Motor neuron (in vitro differentiated cells): Measurements from ENCODE around the gene PICALM. TPM values are rescaled to one million over a fixed set of nuclear protein-coding genes. Genes with fewer than 3 reads are reported as not detected.

Experiments
- ATAC-seq, 8 experiments: fragments of 200-7000 bp; cut with Tn5 transposase; replicated peaks in 6 of 8; 2 replicates each; pipeline ENCODE4 v1.8.0; 2021; ENCODE audit warnings: mild to moderate bottlenecking in 8 of 8, moderate library complexity in 8 of 8
- H3K27ac ChIP-seq, 2 donors: fragments of 250-450 bp; sonication (Bioruptor Pico); 2 replicates each; pipeline ENCODE4 v1.9.0; 2021; ENCODE audit warnings: antibody characterized with exemption in 2 of 2, mild to moderate bottlenecking in 2 of 2, moderate library complexity in 1 of 2
- H3K4me1 ChIP-seq, 2 donors: fragments of 250-450 bp; sonication (Bioruptor Pico); replicated peaks in 1 of 2; 2 replicates each; pipeline ENCODE4 v1.6.1; 2021; ENCODE audit warnings: antibody characterized with exemption in 2 of 2, mild to moderate bottlenecking in 2 of 2, moderate library complexity in 1 of 2
- H3K4me3 ChIP-seq, 5 donors: fragments of 250-450 bp; sonication (Bioruptor Pico); 2 replicates each; pipeline ENCODE4 v1.9.0; 2021; ENCODE audit warnings: antibody characterized with exemption in 5 of 5, mild to moderate bottlenecking in 5 of 5, moderate library complexity in 4 of 5
- WGBS, 10 experiments: fragments of 450-650 bp; shearing (Covaris generic); methylation state at CpG; one replicate each; pipeline ENCODE4 v1.0.0; 2022; 5-methylcytosine and 5-hydroxymethylcytosine counted together
- in situ Hi-C, 9 experiments: fragments of 400-800 bp; cut with MboI; loops; one replicate each; pipeline ENCODE4 v1.15.0; 2021; ENCODE audit warnings: low sequenced_read_pairs in 9 of 9, low pct_unique_long_range_greater_than_20kb in 2 of 9; ENCODE audit not compliant: unreplicated experiment in 9 of 9
- total RNA-seq, 8 experiments: library from RNA; unstranded; fragments of 300-600 nt; gene quantifications; 2 replicates each; pipeline versions ENCODE4 v1.2.3 to v1.2.4, GENCODE V29; 2022

Gene PICALM
- total RNA-seq, 8 experiments from 2014 or later = 97.8 to 210 (median 121) TPM

DNA sequence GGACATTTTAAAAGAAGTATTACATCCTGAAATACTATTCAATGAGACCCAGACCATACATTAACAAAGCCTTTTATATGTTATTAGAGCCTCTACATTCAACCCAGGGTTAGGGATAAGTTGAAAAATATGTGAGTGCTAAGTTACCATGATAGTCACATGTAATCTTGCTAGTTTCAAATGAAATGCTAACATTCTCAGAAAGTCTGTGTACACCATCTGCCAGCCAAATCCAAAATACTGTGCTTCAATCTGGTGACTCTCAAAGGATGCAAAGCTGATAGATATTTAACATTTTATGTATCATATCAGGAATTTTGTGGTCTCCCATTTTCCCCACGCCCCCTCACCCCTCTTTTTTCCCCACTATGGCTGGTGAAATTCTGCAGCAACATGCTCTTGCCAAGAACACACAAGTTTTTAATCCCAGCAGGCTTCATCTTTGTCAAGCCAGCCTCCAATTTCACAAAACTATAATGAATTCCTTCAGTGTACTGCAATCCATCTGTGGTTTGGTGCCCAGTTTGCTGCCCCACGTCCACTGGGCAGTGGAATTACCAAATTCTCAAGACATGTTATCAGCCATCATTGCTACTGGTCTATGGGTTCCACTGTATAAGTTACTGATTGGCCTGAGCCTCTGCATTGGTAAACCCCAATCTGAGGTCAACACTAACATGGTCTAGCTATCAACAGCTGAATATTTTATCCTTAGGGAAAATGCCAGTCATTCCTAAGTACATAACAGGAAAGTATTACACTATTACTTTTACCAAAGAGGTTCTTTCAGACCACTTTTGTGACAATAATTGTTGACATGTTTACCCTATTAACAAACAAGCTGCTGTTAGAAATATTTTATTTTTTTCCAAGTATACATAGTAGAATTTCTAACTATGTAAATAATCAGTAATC lies 1.5 kb upstream of the PICALM start:
- WGBS, 10 experiments = 0 to 100% (median 52%) methylated on average over 1 to 2 of the region's 2 CpGs; no CpG with 5 or more reads in 4 of the 10 experiments
- in situ Hi-C loops = no loop called here
- Histone ChIP-seq H3K27ac (peak overlapping the region in 1 of 2 donors; percentile 79), H3K4me1 (peaks cover 6 to 11% of the 10 kb centered on the region in 2 donors), H3K4me3 (no peak overlapping the region)
- no peak for ATAC-seq

DNA sequence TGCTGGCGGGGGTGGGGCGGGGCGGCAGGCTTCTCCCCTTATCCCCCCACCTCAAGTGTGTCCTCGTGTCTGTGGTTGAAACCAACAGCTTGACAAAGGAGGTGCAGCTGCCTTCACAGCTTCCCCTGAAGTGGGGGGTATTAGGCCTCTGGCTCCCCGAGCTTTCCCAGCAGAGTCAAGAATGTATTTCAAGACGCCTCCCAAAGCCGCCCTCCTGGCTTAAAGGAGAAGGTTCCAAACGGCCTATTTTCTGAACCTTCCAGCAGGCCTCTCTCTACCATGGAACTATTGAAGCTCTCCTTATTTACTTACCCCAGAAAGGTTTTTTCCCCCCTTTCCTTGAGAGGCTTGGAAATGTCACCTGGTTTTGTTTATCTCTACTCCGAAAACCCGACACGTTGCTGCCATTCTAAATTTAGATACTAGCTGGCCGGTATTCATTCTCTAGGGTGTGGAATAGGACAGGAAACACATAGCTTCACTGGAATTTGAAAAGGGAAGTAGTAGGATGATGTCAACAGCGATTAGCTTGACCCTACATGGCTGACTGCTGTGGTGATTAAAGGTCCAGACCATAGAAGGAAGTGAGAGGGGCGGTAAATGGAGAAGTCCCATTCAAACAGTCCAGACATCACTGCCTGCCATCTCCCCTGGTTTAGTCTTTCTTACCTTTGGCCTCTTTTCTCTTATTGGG lies 671 bp upstream of the PICALM start:
- in situ Hi-C loops = no loop called here
- Histone ChIP-seq H3K4me1 (peaks cover 6 to 11% of the 10 kb centered on the region in 2 donors), H3K27ac (peak overlapping the region; percentile 40 to 79), H3K4me3 (peak overlapping the region; percentile 13 to 79 (median 53))
- WGBS, 10 experiments = 0 to 41% (median 30%) methylated on average over 1 to 8 of the region's 14 CpGs; no CpG with 5 or more reads in 2 of the 10 experiments
- ATAC-seq = peak; percentile 2 to 59 (median 18)

DNA sequence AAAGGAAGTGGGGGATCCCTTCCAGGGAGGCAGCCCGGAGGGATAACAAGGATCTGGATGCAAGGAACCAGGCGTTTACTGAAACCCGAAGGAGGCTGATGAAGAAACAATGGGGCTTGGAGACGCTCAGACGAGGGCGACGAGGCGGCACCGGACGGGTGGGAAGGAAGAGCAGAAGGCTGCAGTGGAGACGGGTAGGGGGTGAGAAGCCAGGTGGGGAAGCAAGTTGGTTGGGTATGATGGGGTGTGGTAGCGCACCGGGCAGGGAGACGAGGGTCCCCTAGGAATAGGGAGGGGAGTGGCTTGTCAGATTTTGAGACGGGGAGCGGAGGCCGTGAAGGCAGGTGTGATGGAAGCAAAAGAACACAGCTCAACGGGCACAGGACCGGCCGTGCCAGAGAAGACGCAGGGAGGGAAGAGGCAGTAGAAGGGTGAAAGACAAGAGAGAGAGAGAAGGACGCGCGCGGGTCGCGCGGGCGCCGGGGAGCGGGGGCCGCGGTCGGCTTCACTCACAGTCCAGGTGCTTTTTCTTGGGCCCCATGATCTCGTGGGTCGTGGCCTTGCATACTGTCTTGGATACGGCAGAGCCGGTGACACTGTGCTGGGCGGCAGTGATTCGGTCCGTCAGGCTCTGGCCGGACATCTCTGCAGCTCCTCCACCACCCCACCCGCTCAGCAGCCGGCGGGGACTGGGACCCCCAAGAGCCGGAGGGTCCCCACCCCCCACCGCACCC lies 579 bp downstream of the PICALM start:
- in situ Hi-C loops = no loop called here
- WGBS, 10 experiments = 0 to 1% (median 0%) methylated on average over 1 to 12 of the region's 47 CpGs; no CpG with 5 or more reads in 4 of the 10 experiments
- ATAC-seq = peak; percentile 2 to 34 (median 4)
- Histone ChIP-seq H3K4me1 (peaks cover 6 to 11% of the 10 kb centered on the region in 2 donors), H3K4me3 (peak overlapping the region; percentile 53 to 79 (median 75)), H3K27ac (peak overlapping the region; percentile 81 to 88)

DNA sequence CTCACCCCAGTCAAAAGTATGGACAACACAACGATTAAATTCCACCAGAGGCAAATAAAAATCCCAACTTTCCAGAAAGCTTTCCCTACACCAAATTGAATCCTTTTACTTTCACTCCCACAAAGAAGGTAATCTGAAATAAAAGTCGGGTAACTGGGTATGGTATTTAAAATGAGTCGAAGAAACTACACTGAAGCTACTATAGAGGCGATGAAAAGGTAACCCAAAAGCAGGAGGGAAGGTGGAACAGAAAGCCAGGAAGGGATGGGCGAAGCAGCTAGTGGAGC lies 1.1 kb downstream of the PICALM start:
- WGBS, 10 experiments = 0 to 20% (median 0%) methylated on average over 1 to 4 of the region's 5 CpGs; no CpG with 5 or more reads in 1 of the 10 experiments
- Histone ChIP-seq H3K27ac (peak overlapping the region; percentile 81 to 88), H3K4me3 (peak overlapping the region; percentile 53 to 79 (median 75)), H3K4me1 (peaks cover 6 to 11% of the 10 kb centered on the region in 2 donors)
- no peak for ATAC-seq
- in situ Hi-C loops = no loop called here

DNA sequence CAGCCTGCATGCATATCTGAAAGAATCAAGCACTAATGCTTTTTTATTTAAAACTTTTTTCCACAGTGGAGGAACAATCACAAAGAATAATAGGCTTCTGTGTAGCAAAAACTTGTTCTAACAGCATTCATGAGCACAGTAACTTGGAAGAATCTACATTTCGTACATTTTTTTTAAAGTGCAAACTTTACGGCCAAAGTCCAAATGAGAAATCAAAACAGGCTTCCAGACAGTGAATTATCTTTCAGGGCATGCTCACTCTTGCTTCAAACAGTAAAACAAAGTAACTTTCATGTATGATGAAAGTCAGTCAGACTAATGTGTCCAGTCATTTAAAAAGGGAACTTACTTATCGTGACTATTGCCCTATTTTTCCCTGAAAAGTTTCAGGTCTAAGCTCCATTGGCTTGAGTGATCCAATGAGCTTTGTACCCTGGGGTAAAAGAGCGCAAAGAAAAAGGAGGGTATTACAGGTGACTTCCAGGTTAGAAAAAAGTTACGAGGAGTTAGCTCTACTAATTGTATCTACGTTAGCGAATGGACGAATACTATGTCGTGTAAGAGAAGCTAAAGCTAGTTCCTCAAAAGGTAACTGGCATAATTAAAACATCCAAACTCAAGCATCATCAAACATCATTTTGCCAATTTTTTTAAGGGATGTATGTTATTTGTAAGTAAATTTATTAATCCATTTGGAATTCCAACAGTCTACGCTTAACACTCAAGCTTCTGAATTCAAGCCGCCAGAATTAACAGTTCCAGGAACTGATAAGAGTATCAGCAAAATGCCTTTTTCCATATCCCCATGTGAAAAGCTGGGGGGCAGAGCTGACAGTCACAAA lies 1.7 kb downstream of the PICALM start:
- peaks cover 6 to 11% of the 10 kb centered on the region in 2 donors for H3K4me1 ChIP-seq
- no peak for ATAC-seq
- peak overlapping the region in 1 of 2 donors; percentile 88 for H3K27ac ChIP-seq
- 0 to 5% (median 0%) methylated on average over 1 to 11 of the region's 11 CpGs for WGBS, 10 experiments
- in situ Hi-C loops = no loop called here
- H3K4me3 ChIP-seq = peak overlapping the region; percentile 53 to 79 (median 75)

DNA sequence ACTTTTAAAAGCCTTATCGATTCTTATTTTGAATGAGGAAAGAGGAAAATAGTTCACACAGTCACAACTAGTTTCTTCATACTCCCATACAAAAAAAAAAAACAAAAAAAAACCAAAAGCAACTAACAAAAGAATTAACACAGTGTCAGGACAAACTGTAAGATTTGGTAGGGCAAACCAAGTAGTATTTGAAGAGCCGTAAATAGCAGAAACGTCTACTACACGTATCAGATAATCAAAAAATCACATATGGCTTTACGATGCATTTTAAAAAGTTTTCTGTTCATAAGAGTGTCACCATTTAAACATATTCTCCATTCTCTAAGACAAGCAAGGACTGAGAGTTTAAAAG lies 2.3 kb downstream of the PICALM start:
- H3K27ac ChIP-seq = no peak overlapping the region
- 0 to 20% (median 5%) methylated on average over 1 to 5 of the region's 5 CpGs for WGBS, 10 experiments
- in situ Hi-C loops = no loop called here
- no peak for ATAC-seq
- peak overlapping the region; percentile 53 to 79 (median 75) for H3K4me3 ChIP-seq
- H3K4me1 ChIP-seq = peaks cover 6 to 11% of the 10 kb centered on the region in 2 donors

DNA sequence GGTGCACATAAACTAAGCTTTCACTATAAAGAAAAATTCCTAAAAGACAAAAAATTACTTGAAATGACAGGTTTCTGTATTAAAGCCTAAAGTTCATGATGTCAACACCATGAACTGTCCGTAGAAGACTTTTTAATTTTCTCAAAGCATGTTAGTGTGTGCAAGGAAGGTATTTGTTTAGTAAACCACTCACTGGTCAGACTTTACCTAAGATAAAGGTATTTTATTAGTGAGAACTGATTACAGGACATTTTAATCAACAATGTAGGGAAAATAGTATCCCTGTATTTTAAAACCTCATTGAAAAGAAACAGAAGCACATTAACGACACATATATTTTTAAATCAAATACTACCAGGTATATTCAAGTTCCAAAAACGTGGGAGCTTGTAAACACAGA lies 2.9 kb downstream of the PICALM start:
- in situ Hi-C loops = no loop called here
- WGBS, 10 experiments = 0 to 53% (median 22%) methylated on average over 1 to 3 of the region's 3 CpGs
- no peak for ATAC-seq
- peaks cover 6 to 11% of the 10 kb centered on the region in 2 donors for H3K4me1 ChIP-seq
- peak overlapping the region; percentile 53 to 79 (median 75) for H3K4me3 ChIP-seq
- H3K27ac ChIP-seq = no peak overlapping the region

DNA sequence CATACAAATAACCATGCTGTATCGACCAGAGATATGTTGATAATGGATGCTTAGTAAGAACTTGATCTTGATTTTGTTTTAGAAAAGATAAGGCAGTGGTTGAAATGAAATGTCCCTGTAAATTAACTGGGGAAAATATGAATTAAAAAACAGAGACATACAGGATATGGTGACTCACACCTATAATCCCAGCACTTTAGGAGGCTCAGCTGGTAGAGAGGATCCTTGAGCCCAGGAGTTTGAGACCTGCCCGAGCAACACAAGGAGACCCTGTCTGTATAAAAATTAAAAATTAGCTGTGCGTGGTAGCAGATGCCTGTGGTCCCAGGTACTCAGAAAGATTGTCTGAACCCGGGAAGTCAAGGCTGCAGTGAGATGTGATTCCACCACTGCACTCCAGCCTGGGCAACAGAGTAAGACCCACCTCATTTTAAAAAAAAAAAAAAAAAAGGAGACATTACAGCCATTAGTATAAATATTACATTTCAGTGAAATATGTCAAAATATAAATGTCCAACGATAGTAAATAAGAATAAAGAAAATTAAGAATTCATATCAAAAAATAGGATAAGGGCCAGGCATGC lies 4.6 kb downstream of the PICALM start:
- WGBS, 10 experiments = 32 to 100% (median 78%) methylated on average over 1 to 5 of the region's 5 CpGs
- Histone ChIP-seq H3K4me1 (peaks cover under 1 to 4% of the 10 kb centered on the region in 2 donors), H3K27ac (no peak overlapping the region), H3K4me3 (no peak overlapping the region)
- no peak for ATAC-seq
- in situ Hi-C loops = no loop called here

DNA sequence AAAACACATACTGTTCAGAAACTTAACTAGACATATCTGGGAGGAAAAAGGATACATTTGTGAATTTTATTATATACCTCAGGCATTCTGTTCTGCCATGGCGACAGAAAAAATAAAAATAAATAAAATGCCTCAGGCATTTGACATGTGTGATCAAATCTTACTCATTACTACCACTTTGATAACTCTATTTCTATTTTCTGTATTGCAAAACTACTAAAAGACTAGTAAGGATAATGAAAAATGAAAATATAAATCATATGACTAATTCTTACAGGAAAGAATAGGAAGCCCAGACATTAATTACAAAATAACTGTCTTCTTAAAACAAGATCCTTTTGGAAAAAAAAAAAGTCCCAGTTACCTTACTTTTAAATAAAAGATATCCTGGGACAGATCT lies 5.3 kb downstream of the PICALM start:
- Histone ChIP-seq H3K27ac (no peak overlapping the region), H3K4me3 (no peak overlapping the region), H3K4me1 (peaks cover 0 to 4% of the 10 kb centered on the region in 2 donors)
- in situ Hi-C loops = no loop called here
- WGBS, 10 experiments = 15 to 100% (median 80%) methylated on average over 1 of the region's 1 CpG; no CpG with 5 or more reads in 1 of the 10 experiments
- peak in 1 of 8 experiments; percentile 5 for ATAC-seq

DNA sequence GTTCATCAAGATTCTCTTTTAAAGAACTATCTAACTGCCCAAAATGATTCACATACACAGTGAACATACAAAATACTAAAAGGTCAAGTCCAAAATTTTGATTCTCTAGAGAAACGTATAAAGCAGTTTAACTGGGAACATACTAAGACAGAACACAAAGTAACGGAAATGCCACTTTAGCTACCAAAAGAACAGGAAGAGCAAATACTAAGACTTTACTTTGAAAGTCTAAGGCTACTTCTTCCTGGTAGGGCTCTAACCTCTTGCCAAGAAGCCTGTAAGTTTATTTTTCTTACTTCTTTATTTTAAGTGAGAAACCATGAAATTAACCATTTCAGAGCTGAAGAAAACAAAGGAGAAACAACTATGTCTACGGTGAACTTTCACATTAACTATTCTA lies 6.2 kb downstream of the PICALM start:
- in situ Hi-C loops = no loop called here
- no peak overlapping the region for H3K27ac ChIP-seq
- no peak for ATAC-seq

DNA sequence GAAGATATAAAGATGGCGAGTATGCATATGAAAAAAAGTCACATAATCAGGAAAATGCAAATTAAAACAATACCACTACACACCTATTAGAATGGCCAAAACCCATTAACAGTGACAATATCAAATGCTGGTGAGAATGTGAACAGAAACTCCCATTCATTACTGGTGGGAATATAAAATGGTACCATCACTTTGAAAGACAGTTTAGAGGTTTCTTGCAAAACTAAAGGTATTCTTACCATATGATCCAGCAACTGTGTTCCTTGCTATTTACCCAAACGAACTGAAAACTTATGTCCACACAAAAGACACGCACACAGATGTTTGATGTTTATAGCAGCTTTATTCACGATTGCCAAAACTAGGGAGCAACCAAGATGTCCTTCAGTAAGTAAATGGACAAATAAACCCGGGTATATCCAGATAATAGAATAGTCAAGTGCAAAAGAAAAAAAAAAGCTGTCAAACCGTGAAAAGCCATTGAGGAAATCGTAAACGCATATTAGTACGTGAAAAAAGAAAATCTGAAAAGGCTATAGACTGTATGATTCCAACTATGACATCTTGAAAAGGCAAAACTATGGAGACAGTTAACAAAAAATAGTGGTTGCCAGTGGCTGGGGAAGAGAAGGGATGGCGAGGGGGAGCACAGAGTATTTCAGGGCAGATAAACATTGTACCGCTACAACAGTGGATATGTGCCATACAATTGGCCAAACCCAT lies 7.2 kb downstream of the PICALM start:
- 85 to 99% (median 96%) methylated on average over 6 to 11 of the region's 11 CpGs for WGBS, 10 experiments
- Histone ChIP-seq H3K27ac (no peak overlapping the region), H3K4me3 (no peak overlapping the region), H3K4me1 (peaks cover 0 to 4% of the 10 kb centered on the region in 2 donors)
- ATAC-seq = no peak
- in situ Hi-C loops = no loop called here

More for the DNA sequence above, 6.2 kb downstream of the PICALM start:
- Histone ChIP-seq H3K4me1 (peaks cover 0 to 4% of the 10 kb centered on the region in 2 donors), H3K4me3 (no peak overlapping the region)
- 57 to 100% (median 99%) methylated on average over 1 to 3 of the region's 3 CpGs for WGBS, 10 experiments
